CD14-positive monocyte (primary cell): ENCODE results near the gene CHAT. TPM values are rescaled to one million over a fixed set of nuclear protein-coding genes. Genes with fewer than 3 reads are reported as not detected.

Experiments
- DNase-seq, 3 donors: peaks; one replicate each; pipeline ENCODE4 v3.0.0-alpha.2; 2011 to 2022
- H2AFZ ChIP-seq: 2 replicates; pipeline ENCODE4 v1.6.0; 2012; ENCODE audit warnings: mild to moderate bottlenecking, low read depth, low read length, inconsistent platforms; ENCODE audit not compliant: insufficient read depth, poor library complexity, severe bottlenecking
- H3K27ac ChIP-seq, 2 donors: 1 replicate in 1 of 2; 2 replicates in 1 of 2; pipeline ENCODE4 v1.5.1; 2012 to 2013; ENCODE audit warnings: low read length in 2 of 2, control low read depth in 1 of 2, inconsistent platforms in 1 of 2, low read depth in 1 of 2, mild to moderate bottlenecking in 1 of 2
- H3K27me3 ChIP-seq, 2 donors: one replicate each; pipeline versions ENCODE4 v1.6.0 to v1.6.1; 2011 to 2013; ENCODE audit warnings: low read length in 2 of 2; ENCODE audit not compliant: control insufficient read depth in 2 of 2, insufficient read depth in 2 of 2
- H3K36me3 ChIP-seq, 2 donors: replicated peaks in 1 of 2; 1 replicate in 1 of 2; 2 replicates in 1 of 2; pipeline versions ENCODE4 v1.5.1 to v1.6.1; 2012 to 2013; ENCODE audit warnings: low read length in 2 of 2, control low read depth in 1 of 2, inconsistent platforms in 1 of 2, mild to moderate bottlenecking in 1 of 2; ENCODE audit not compliant: insufficient read depth in 2 of 2, control insufficient read depth in 1 of 2
- H3K4me1 ChIP-seq, 2 donors: 1 replicate in 1 of 2; 2 replicates in 1 of 2; pipeline versions ENCODE4 v1.5.1 to v1.6.1; 2012 to 2013; ENCODE audit warnings: low read length in 2 of 2, control low read depth in 1 of 2, inconsistent platforms in 1 of 2, mild to moderate bottlenecking in 1 of 2, moderate library complexity in 1 of 2; ENCODE audit not compliant: insufficient read depth in 2 of 2, control insufficient read depth in 1 of 2
- H3K4me2 ChIP-seq: replicated peaks from 2 replicates; pipeline ENCODE3; 2012; ENCODE audit warnings: low read length, moderate library complexity, mild to moderate bottlenecking; ENCODE audit not compliant: poor library complexity, severe bottlenecking; ENCODE audit errors: extremely low read depth
- H3K4me3 ChIP-seq, 3 experiments: fragments of 200-600 bp in 1 of 3; sonication (generic) in 1 of 3; replicated peaks in 1 of 3; 1 replicate in 2 of 3; 2 replicates in 1 of 3; pipeline ENCODE4 v1.5.1; 2011 to 2013; ENCODE audit warnings: low read length in 3 of 3, mild to moderate bottlenecking in 3 of 3, control low read depth in 2 of 3, low read depth in 2 of 3, inconsistent platforms in 1 of 3, moderate library complexity in 1 of 3
- H3K79me2 ChIP-seq: 2 replicates; pipeline ENCODE4 v1.6.0; 2012; ENCODE audit warnings: mild to moderate bottlenecking, control low read depth, inconsistent platforms, low read length, moderate library complexity; ENCODE audit not compliant: insufficient read depth
- H3K9ac ChIP-seq: 2 replicates; pipeline ENCODE4 v1.6.0; 2017; ENCODE audit warnings: low read length, mild to moderate bottlenecking; ENCODE audit not compliant: insufficient read depth, poor library complexity, severe bottlenecking
- H3K9me3 ChIP-seq, 2 donors: replicated peaks in 1 of 2; 1 replicate in 1 of 2; 2 replicates in 1 of 2; pipeline versions ENCODE4 v1.5.1 to v1.6.1; 2012 to 2013; ENCODE audit warnings: low read length in 2 of 2, control low read depth in 1 of 2; ENCODE audit not compliant: control insufficient read depth in 1 of 2, insufficient read depth in 1 of 2
- H4K20me1 ChIP-seq: 2 replicates; pipeline ENCODE4 v1.6.0; 2012; ENCODE audit warnings: mild to moderate bottlenecking, low read length, control low read depth, moderate library complexity; ENCODE audit not compliant: insufficient read depth
- H3K27ac Mint-ChIP-seq, 7 donors: one replicate each; pipeline ENCODE4 v1.8.0; 2020; ENCODE audit warnings: mild to moderate bottlenecking in 7 of 7, mixed read lengths in 7 of 7, moderate library complexity in 6 of 7, inconsistent platforms in 2 of 7
- H3K27me3 Mint-ChIP-seq, 3 donors: one replicate each; pipeline ENCODE4 v1.8.0; 2021 to 2022; ENCODE audit warnings: low read depth in 3 of 3, mild to moderate bottlenecking in 3 of 3, mixed read lengths in 3 of 3, moderate library complexity in 3 of 3, inconsistent platforms in 1 of 3
- H3K36me3 Mint-ChIP-seq, 2 donors: one replicate each; pipeline ENCODE4 v1.8.0; 2020; ENCODE audit warnings: mixed read lengths in 2 of 2, inconsistent platforms in 1 of 2, mild to moderate bottlenecking in 1 of 2
- H3K4me1 Mint-ChIP-seq: one replicate; pipeline ENCODE4 v1.8.0; 2020; ENCODE audit warnings: mild to moderate bottlenecking, mixed read lengths
- H3K4me3 Mint-ChIP-seq, 2 donors: one replicate each; pipeline ENCODE4 v1.8.0; 2020; ENCODE audit warnings: mild to moderate bottlenecking in 2 of 2, mixed read lengths in 2 of 2, moderate library complexity in 1 of 2
- H3K9me3 Mint-ChIP-seq, 7 donors: one replicate each; pipeline ENCODE4 v1.8.0; 2020 to 2022; ENCODE audit warnings: mixed read lengths in 7 of 7, mild to moderate bottlenecking in 6 of 7, moderate library complexity in 6 of 7, inconsistent platforms in 2 of 7
- CTCF ChIP-seq: fragments of 200-600 bp; IDR thresholded peaks from one replicate; pipeline ENCODE4 v1.8.0; 2022; ENCODE audit warnings: antibody characterized with exemption, mild to moderate bottlenecking
- WGBS: methylation state at CpG from one replicate; pipeline ENCODE4 v1.1.5; 2013; ENCODE audit warnings: missing lambda C conversion rate; ENCODE audit not compliant: insufficient coverage; 5-methylcytosine and 5-hydroxymethylcytosine counted together
- intact Hi-C, 2 donors: fragments of 100-400 bp; cut with micrococcal nuclease; formaldehyde crosslinking; loops; one replicate each; pipeline versions ENCODE4 v1.15.0 to v1.15.1; 2023
- polyA plus RNA-seq, 3 donors: library from polyadenylated mRNA; depleted of rRNA in 1 of 3; unstranded in 2 of 3; stranded (reverse) in 1 of 3; fragments of 300-500 nt in 2 of 3; fragments of >200 nt in 1 of 3; fragmentation: Illumina TruSeq in 2 of 3; gene quantifications; 1 replicate in 2 of 3; 2 replicates in 1 of 3; pipeline ENCODE4 v1.2.3, GENCODE V29; 2012 to 2021

Gene CHAT
- polyA plus RNA-seq, 3 donors, result not detected

- H3K79me2 ChIP-seq, result no peaks in the 10 kb centered on the region
- H2AFZ ChIP-seq, result no peak overlapping the region
- no peaks in the 10 kb centered on the region for H4K20me1 ChIP-seq
- no peak overlapping the region for H3K4me2 ChIP-seq
- no peaks in the 10 kb centered on the region for H3K27me3 ChIP-seq
- peak in 2 of 3 donors; percentile 14 to 24 for DNase-seq
- no peak overlapping the region for H3K9ac ChIP-seq
- no peaks in the 10 kb centered on the region for H3K36me3 ChIP-seq
- Mint-ChIP-seq H3K27ac (no peak overlapping the region), H3K36me3 (no peaks in the 10 kb centered on the region), H3K4me3 (no peak overlapping the region), H3K27me3 (peaks cover 16 to 17% (median 17%) of the 10 kb centered on the region in 3 donors), H3K9me3 (peaks cover 0 to 12% (median 4%) of the 10 kb centered on the region in 7 donors), H3K4me1 (peaks cover 2% of the 10 kb centered on the region)
- no peaks in the 10 kb centered on the region for H3K9me3 ChIP-seq
- intact Hi-C loops, result loop anchor here in 1 of 2 donors (5.0 kb wide), 1 partner anchor 628 kb away; no protein-coding TSS in a partner anchor
- no peak overlapping the region for H3K27ac ChIP-seq
- WGBS, result 4% methylated on average over 6 of the region's 6 CpGs
- no peak overlapping the region for H3K4me3 ChIP-seq
- peak; percentile 81 for TF ChIP-seq CTCF
- no peaks in the 10 kb centered on the region for H3K4me1 ChIP-seq
Observed at GRCh38 chr10:49594594-49594993, 19.2 kb upstream of the CHAT start.

- Histone ChIP-seq H3K27me3 (no peaks in the 10 kb centered on the region), H3K4me1 (no peaks in the 10 kb centered on the region), H3K4me3 (no peak overlapping the region), H3K36me3 (no peaks in the 10 kb centered on the region), H3K4me2 (no peak overlapping the region), H4K20me1 (no peaks in the 10 kb centered on the region), H3K9ac (no peak overlapping the region), H3K9me3 (no peaks in the 10 kb centered on the region), H3K79me2 (no peaks in the 10 kb centered on the region), H2AFZ (no peak overlapping the region), H3K27ac (no peak overlapping the region)
- Mint-ChIP-seq H3K4me1 (peaks cover 2% of the 10 kb centered on the region), H3K9me3 (peaks cover 0 to 8% (median 1%) of the 10 kb centered on the region in 7 donors), H3K4me3 (no peak overlapping the region), H3K27me3 (peaks cover 17 to 18% (median 17%) of the 10 kb centered on the region in 3 donors), H3K36me3 (no peaks in the 10 kb centered on the region), H3K27ac (peak overlapping the region in 1 of 7 donors; percentile 38)
- WGBS, result 68% methylated on average over 3 of the region's 10 CpGs
- no peak for TF ChIP-seq CTCF
- intact Hi-C loops, result no loop called here
- DNase-seq, result no peak
Observed at GRCh38 chr10:49595003-49595712, 18.7 kb upstream of the CHAT start.
